H1 (cell line): ENCODE data around the gene ERLIN1. TPM values are rescaled to one million over a fixed set of nuclear protein-coding genes. Genes with fewer than 3 reads are reported as not detected.

Experiments
- CTCF ChIA-PET: fragments of 300-600 bp; sonication (Branson Sonifier 250); formaldehyde crosslinking; loops from one replicate; lab custom pipeline; 2021; ENCODE audit not compliant: partially characterized antibody; lab: Charles Lee
- POLR2A ChIA-PET: fragments of 300-600 bp; sonication (Branson Sonifier 250); formaldehyde crosslinking; loops from one replicate; lab custom pipeline; 2021; ENCODE audit warnings: inconsistent platforms; ENCODE audit not compliant: partially characterized antibody; lab: Charles Lee
- DNase-seq, 2 experiments: peaks; one replicate each; pipeline versions ENCODE4 v3.0.0 to v3.0.0-alpha.2; 2010 to 2022; ENCODE audit warnings: low spot score in 2 of 2, low read depth in 1 of 2, mixed read lengths in 1 of 2
- FAIRE-seq: peaks from 2 replicates; lab custom pipeline; 2011; peaks lifted over from hg19 to GRCh38; lab: Jason Lieb, UNC
- H2AFZ ChIP-seq: 2 replicates; pipeline ENCODE4 v1.8.1; 2012; ENCODE audit warnings: low read length, inconsistent platforms
- H2AK5ac ChIP-seq: 2 replicates; pipeline ENCODE4 v1.6.1; 2013; ENCODE audit warnings: low read depth, low read length
- H2BK120ac ChIP-seq: replicated peaks from 2 replicates; pipeline ENCODE3; 2013; ENCODE audit warnings: low read depth, low read length, inconsistent platforms
- H2BK12ac ChIP-seq: 2 replicates; pipeline ENCODE4 v1.6.1; 2013; ENCODE audit warnings: low read depth, low read length
- H2BK15ac ChIP-seq: 2 replicates; pipeline ENCODE4 v1.6.1; 2013; ENCODE audit warnings: low read length
- H2BK20ac ChIP-seq: 2 replicates; pipeline ENCODE4 v1.6.1; 2013; ENCODE audit warnings: low read length
- H2BK5ac ChIP-seq: 2 replicates; pipeline ENCODE4 v1.6.1; 2013; ENCODE audit warnings: low read depth, low read length
- H3K14ac ChIP-seq: 2 replicates; pipeline ENCODE4 v1.6.1; 2013; ENCODE audit warnings: inconsistent platforms; ENCODE audit not compliant: insufficient read length
- H3K18ac ChIP-seq: 2 replicates; pipeline ENCODE4 v1.6.1; 2013; ENCODE audit warnings: low read length; ENCODE audit errors: extremely low read depth
- H3K23ac ChIP-seq: 2 replicates; pipeline ENCODE4 v1.6.1; 2013; ENCODE audit warnings: inconsistent platforms; ENCODE audit not compliant: insufficient read length
- H3K23me2 ChIP-seq: 2 replicates; pipeline ENCODE4 v1.6.1; 2013; ENCODE audit warnings: low read depth, low read length
- H3K27ac ChIP-seq: 2 replicates; pipeline ENCODE4 v1.6.1; 2011; ENCODE audit warnings: low read depth, low read length, inconsistent platforms
- H3K27me3 ChIP-seq, 4 experiments: replicated peaks in 1 of 4; 1 replicate in 1 of 4; 2 replicates in 3 of 4; pipeline versions ENCODE4 v1.6.1 to v1.8.1; 2011 to 2013; ENCODE audit warnings: low read length in 3 of 4, mild to moderate bottlenecking in 3 of 4, inconsistent platforms in 2 of 4, mixed read lengths in 2 of 4, moderate library complexity in 1 of 4; ENCODE audit not compliant: control insufficient read depth in 3 of 4, insufficient read depth in 3 of 4; ENCODE audit errors: extremely low read depth in 1 of 4
- H3K36me3 ChIP-seq, 4 experiments: 2 replicates each; pipeline versions ENCODE4 v1.6.1 to v1.8.1; 2011 to 2013; ENCODE audit warnings: mild to moderate bottlenecking in 4 of 4, low read length in 3 of 4, moderate library complexity in 2 of 4, control low read depth in 1 of 4, inconsistent platforms in 1 of 4; ENCODE audit not compliant: insufficient read depth in 4 of 4, control insufficient read depth in 2 of 4
- H3K4ac ChIP-seq: replicated peaks from 2 replicates; pipeline ENCODE3; 2013; ENCODE audit warnings: low read length, low read depth, mixed read lengths, inconsistent platforms; ENCODE audit not compliant: insufficient read length
- H3K4me1 ChIP-seq, 4 experiments: replicated peaks in 1 of 4; 1 replicate in 1 of 4; 2 replicates in 3 of 4; pipeline versions ENCODE4 v1.6.1 to v1.8.1; 2011 to 2013; ENCODE audit warnings: low read length in 3 of 4, inconsistent platforms in 2 of 4, mixed read lengths in 1 of 4; ENCODE audit not compliant: insufficient read depth in 4 of 4, control insufficient read depth in 3 of 4
- H3K4me2 ChIP-seq, 2 experiments: 2 replicates each; pipeline versions ENCODE4 v1.6.1 to v1.8.1; 2011 to 2013; ENCODE audit warnings: low read depth in 2 of 2, low read length in 2 of 2, control low read depth in 1 of 2, inconsistent platforms in 1 of 2, mild to moderate bottlenecking in 1 of 2; ENCODE audit not compliant: insufficient read depth in 1 of 2
- H3K4me3 ChIP-seq, 4 experiments: fragments of 200-600, 300-600 bp in 1 of 4; sonication (generic), shearing (Covaris generic), sonication (Bioruptor Twin) in 1 of 4; 2 replicates each; pipeline versions ENCODE4 v1.5.1 to v1.8.1; 2011 to 2016; ENCODE audit warnings: low read length in 4 of 4, low read depth in 3 of 4, control low read depth in 2 of 4, inconsistent platforms in 2 of 4, mild to moderate bottlenecking in 2 of 4, mixed read lengths in 1 of 4, moderate library complexity in 1 of 4; ENCODE audit not compliant: insufficient read depth in 2 of 4; ENCODE audit errors: extremely low read depth in 1 of 4
- H3K56ac ChIP-seq: replicated peaks from 2 replicates; pipeline ENCODE3; 2013; ENCODE audit warnings: low read depth, mild to moderate bottlenecking, mixed read lengths, low read length, inconsistent platforms; ENCODE audit not compliant: insufficient read length
- H3K79me1 ChIP-seq: 2 replicates; pipeline ENCODE4 v1.6.1; 2013; ENCODE audit warnings: low read depth, low read length, control low read depth
- H3K79me2 ChIP-seq, 2 experiments: 2 replicates each; pipeline versions ENCODE4 v1.6.1 to v1.8.1; 2012 to 2013; ENCODE audit warnings: low read length in 2 of 2, mild to moderate bottlenecking in 2 of 2, inconsistent platforms in 1 of 2; ENCODE audit not compliant: insufficient read depth in 2 of 2, control insufficient read depth in 1 of 2
- H3K9ac ChIP-seq, 4 experiments: replicated peaks in 1 of 4; 1 replicate in 1 of 4; 2 replicates in 3 of 4; pipeline versions ENCODE4 v1.6.1 to v1.8.1; 2011 to 2013; ENCODE audit warnings: low read depth in 3 of 4, low read length in 3 of 4, control low read depth in 2 of 4, mild to moderate bottlenecking in 2 of 4, moderate library complexity in 2 of 4, inconsistent platforms in 1 of 4; ENCODE audit errors: extremely low read depth in 1 of 4
- H3K9me3 ChIP-seq, 2 experiments: 2 replicates each; pipeline versions ENCODE4 v1.6.1 to v1.8.1; 2012 to 2013; ENCODE audit warnings: mild to moderate bottlenecking in 2 of 2, moderate library complexity in 2 of 2, control low read depth in 1 of 2, inconsistent platforms in 1 of 2, low read depth in 1 of 2, low read length in 1 of 2, mixed read lengths in 1 of 2; ENCODE audit not compliant: insufficient read depth in 2 of 2
- H4K20me1 ChIP-seq, 2 experiments: replicated peaks in 1 of 2; 2 replicates each; pipeline versions ENCODE3 to v1.8.1; 2011 to 2013; ENCODE audit warnings: inconsistent platforms in 2 of 2, low read length in 2 of 2, mild to moderate bottlenecking in 1 of 2; ENCODE audit not compliant: insufficient read depth in 2 of 2, control insufficient read depth in 1 of 2
- H4K5ac ChIP-seq: 2 replicates; pipeline ENCODE4 v1.6.1; 2013; ENCODE audit warnings: low read length, low read depth, mixed read lengths, inconsistent platforms; ENCODE audit not compliant: insufficient read length
- H4K8ac ChIP-seq: 2 replicates; pipeline ENCODE4 v1.8.0; 2013; ENCODE audit warnings: mild to moderate bottlenecking, moderate library complexity, low read length, inconsistent platforms; ENCODE audit not compliant: insufficient read depth; ENCODE audit errors: extremely low read depth
- H4K91ac ChIP-seq: replicated peaks from 2 replicates; pipeline ENCODE3; 2013; ENCODE audit warnings: low read length, mixed read lengths, inconsistent platforms; ENCODE audit not compliant: insufficient read length
- ATF3 ChIP-seq: IDR thresholded peaks from 2 replicates; pipeline ENCODE4 v1.6.1; 2011; ENCODE audit warnings: low read depth, mild to moderate bottlenecking, low read length; ENCODE audit not compliant: insufficient read depth
- BRCA1 ChIP-seq: IDR thresholded peaks from 2 replicates; pipeline ENCODE4 v1.6.1; 2012; ENCODE audit warnings: low read depth, low read length, improper control_type of control experiment
- CEBPB ChIP-seq: IDR thresholded peaks from 2 replicates; pipeline ENCODE4 v1.6.1; 2012; ENCODE audit warnings: low read depth, low read length
- CREB1 ChIP-seq: IDR thresholded peaks from 2 replicates; pipeline ENCODE4 v1.6.1; 2012; ENCODE audit warnings: inconsistent platforms
- EZH2 ChIP-seq: fragments of 200-600 bp; sonication (generic); IDR thresholded peaks from 2 replicates; pipeline ENCODE4 v1.7.1; 2012; ENCODE audit warnings: low read depth, mild to moderate bottlenecking, moderate library complexity, low read length, inconsistent platforms; ENCODE audit not compliant: severe bottlenecking
- HDAC6 ChIP-seq: IDR thresholded peaks from one replicate; pipeline ENCODE4 v1.7.1; 2012; ENCODE audit warnings: low read depth, mild to moderate bottlenecking, inconsistent platforms, low read length, moderate library complexity
- POU5F1 ChIP-seq: IDR thresholded peaks from 2 replicates; pipeline ENCODE4 v1.6.1; 2011; ENCODE audit warnings: low read depth, mild to moderate bottlenecking, low read length, moderate library complexity
- RBBP5 ChIP-seq: IDR thresholded peaks from 2 replicates; pipeline ENCODE4 v1.7.1; 2012; ENCODE audit warnings: low read depth, mild to moderate bottlenecking, inconsistent platforms, low read length, moderate library complexity, borderline replicate concordance
- SAP30 ChIP-seq: fragments of 300-600 bp; sonication (generic); IDR thresholded peaks from 2 replicates; pipeline ENCODE4 v1.7.1; 2012; ENCODE audit warnings: low read length, moderate library complexity, mild to moderate bottlenecking, inconsistent platforms; ENCODE audit not compliant: insufficient read depth, insufficient replicate concordance
- SP2 ChIP-seq: IDR thresholded peaks from 2 replicates; pipeline ENCODE4 v1.6.1; 2012; ENCODE audit warnings: mild to moderate bottlenecking, low read length, inconsistent platforms
- SP4 ChIP-seq: IDR thresholded peaks from 2 replicates; pipeline ENCODE4 v1.6.1; 2012; ENCODE audit warnings: low read length, inconsistent platforms
- TAF7 ChIP-seq: optimal IDR thresholded peaks from 2 replicates; pipeline ENCODE3; 2011; ENCODE audit warnings: low read depth, mild to moderate bottlenecking, inconsistent platforms, low read length, moderate library complexity, borderline replicate concordance
- TBP ChIP-seq: IDR thresholded peaks from 2 replicates; pipeline ENCODE4 v1.6.1; 2011; ENCODE audit warnings: low read depth, low read length, improper control_type of control experiment
- WGBS, 2 experiments: shearing (Covaris generic) in 1 of 2; methylation state at CpG; one replicate each; pipeline versions ENCODE4 v1.1.6 to v1.1.7; 2013 to 2015; ENCODE audit warnings: low lambda C conversion rate in 2 of 2, mixed read lengths in 2 of 2, inconsistent platforms in 1 of 2, low coverage in 1 of 2, missing lambda C conversion rate in 1 of 2; ENCODE audit not compliant: insufficient replicate concordance in 2 of 2, insufficient coverage in 1 of 2, insufficient read length in 1 of 2; ENCODE audit errors: extremely low coverage in 1 of 2, missing lambda C conversion rate in 1 of 2; 5-methylcytosine and 5-hydroxymethylcytosine counted together
- polyA plus RNA-seq, 7 experiments: library from polyadenylated mRNA; depleted of rRNA in 3 of 7; stranded (reverse) in 5 of 7; unstranded in 2 of 7; fragments of >200 nt in 5 of 7; fragments of 200-250 nt in 2 of 7; gene quantifications; 1 replicate in 5 of 7; 2 replicates in 1 of 7; 4 replicates in 1 of 7; pipeline versions ENCODE4 v1.2.1 to v1.2.3, GENCODE V29; 2011 to 2013; ENCODE audit warnings: missing spikeins in 2 of 7, mixed read lengths in 2 of 7
- total RNA-seq: library from RNA; stranded (reverse); fragmentation: NEBNext Ultra II Directional; extraction: Animal tissue kit (Norgen Biotek cat#: 25700); gene quantifications from 2 replicates; pipeline ENCODE4 v1.2.1, GENCODE V29; 2021

Gene ERLIN1
- total and polyA plus RNA-seq, 2 of the 8 experiments (the other 6 are each of a cell fraction or from before 2014, with no cell fraction given) = 16.5 to 32.0 TPM

GRCh38 chr10:100151723-100152300 lies 34.0 kb downstream of the ERLIN1 start:
- H2BK15ac ChIP-seq = no peak overlapping the region
- no peak overlapping the region for H4K5ac ChIP-seq
- POLR2A ChIA-PET = interaction anchor here (1.0 kb wide), 1 partner anchor 11 kb away, joined by 3 read pairs; no protein-coding TSS in a partner anchor
- H3K4me1 ChIP-seq = peaks cover 0 to 2% (median 0%) of the 10 kb centered on the region in 4 experiments; a peak in 2 of 7 replicates
- FAIRE-seq = no peak
- no peak overlapping the region for H2BK12ac ChIP-seq
- H3K27me3 ChIP-seq = no peaks in the 10 kb centered on the region
- H3K9me3 ChIP-seq = no peaks in the 10 kb centered on the region
- peaks cover 3 to 32% (median 28%) of the 10 kb centered on the region in 4 experiments; a peak in 6 of 8 replicates for H3K36me3 ChIP-seq
- H4K8ac ChIP-seq = no peak overlapping the region
- no peak overlapping the region for H2AFZ ChIP-seq
- no peak overlapping the region for H3K27ac ChIP-seq
- no peak overlapping the region for H2BK120ac ChIP-seq
- H3K79me1 ChIP-seq = 0 out of 2 replicates have a peak, but pooled peaks cover 2% of the 10 kb centered on the region
- H4K91ac ChIP-seq = no peak overlapping the region
- no peak overlapping the region for H3K14ac ChIP-seq
- H3K56ac ChIP-seq = no peak overlapping the region
- H3K18ac ChIP-seq = no peak overlapping the region
- no peak overlapping the region for H3K4ac ChIP-seq
- no peak overlapping the region for H2AK5ac ChIP-seq
- peaks cover 0 to 3% of the 10 kb centered on the region in 2 experiments for H4K20me1 ChIP-seq
- no peak overlapping the region for H2BK5ac ChIP-seq
- no peak overlapping the region for H3K4me2 ChIP-seq
- H2BK20ac ChIP-seq = no peak overlapping the region
- DNase-seq = no peak
- H3K79me2 ChIP-seq = no peaks in the 10 kb centered on the region
- no peak overlapping the region for H3K23ac ChIP-seq
- H3K23me2 ChIP-seq = no peaks in the 10 kb centered on the region
- H3K4me3 ChIP-seq = no peak overlapping the region
- H3K9ac ChIP-seq = no peak overlapping the region
- 85% methylated on average over 6 of the region's 6 CpGs; no CpG with 5 or more reads in 1 of the 2 experiments for WGBS, 2 experiments
- CTCF ChIA-PET = interaction anchor here (0.6 to 0.7 kb wide), 2 partner anchors 20 to 78 kb away, joined by 3 read pairs; no protein-coding TSS in a partner anchor
- TF ChIP-seq SP4 (no peak), POU5F1 (no peak), CREB1 (no peak), BRCA1 (no peak), ATF3 (no peak), EZH2 (no peak), SP2 (no peak), TBP (no peak), TAF7 (no peak), SAP30 (no peak), HDAC6 (no peak), CEBPB (no peak), RBBP5 (no peak)
